ENCODE results near the gene CAMKMT. TPM values are rescaled to one million over a fixed set of nuclear protein-coding genes. Genes with fewer than 3 reads are reported as not detected.

The CAMKMT gene
- total and polyA plus RNA-seq, 10 donors: 4.1 to 26.1 (median 11.0) TPM

DNA sequence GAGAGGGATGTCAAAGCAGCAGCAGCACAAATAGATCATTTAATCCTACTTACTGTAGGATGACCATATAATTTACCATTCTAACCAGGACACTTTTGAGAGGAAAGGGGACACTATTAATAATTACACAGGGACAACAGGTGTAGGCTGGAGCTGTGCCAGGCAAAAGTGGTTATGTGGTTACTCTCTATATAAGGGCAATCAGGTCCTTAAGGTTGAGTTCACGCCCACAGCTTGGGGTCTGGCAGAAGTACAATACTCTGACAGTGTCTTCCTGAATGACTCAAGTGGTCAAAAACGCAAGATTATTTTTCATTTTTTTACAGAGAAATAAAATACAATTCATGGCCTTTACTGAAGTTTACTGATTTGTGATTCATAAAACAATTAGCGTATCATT is 3.2 kb upstream of the CAMKMT start:
- no peak for DNase-seq
- WGBS, 5 donors: 33 to 39% (median 36%) methylated on average over 3 of the region's 3 CpGs

DNA sequence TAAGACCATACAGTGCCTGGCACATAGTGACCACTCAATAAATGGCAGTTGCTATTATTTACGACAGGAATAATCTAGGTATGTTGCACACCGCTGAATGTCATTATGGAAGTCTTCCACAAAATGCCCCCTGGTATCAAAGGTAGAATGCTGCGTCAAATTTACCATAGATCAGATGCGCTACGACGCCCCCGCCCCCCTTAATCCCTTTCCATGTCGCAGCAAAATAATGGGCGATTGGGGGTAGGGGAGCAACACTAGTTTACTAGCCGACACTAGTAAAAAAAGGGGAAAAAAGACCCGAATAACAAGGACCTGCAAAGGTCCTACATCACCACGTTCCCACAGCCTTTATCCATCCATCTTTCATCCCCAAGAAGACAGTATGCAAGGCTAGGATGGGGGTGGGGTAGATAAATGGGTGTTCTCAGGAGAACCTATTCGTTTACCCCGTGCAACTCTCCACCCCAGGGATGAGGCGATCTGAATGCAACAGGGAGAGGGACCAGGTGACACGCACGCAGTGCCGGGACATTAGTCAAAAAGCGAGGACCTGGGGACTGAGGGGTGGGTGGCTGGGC is 908 bp upstream of the CAMKMT start:
- DNase-seq: no peak
- intact Hi-C loops (cut with DNase I; ENCODE audit: low total_unique reads): loop anchor here (10.0 kb wide), 1 partner anchor 186 kb away; no protein-coding TSS in a partner anchor
- H3K4me1 ChIP-seq: peaks cover 11 to 57% (median 38%) of the 10 kb centered on the region in 6 donors
- peak overlapping the region; percentile 69 to 92 (median 82) for H3K4me3 ChIP-seq
- H3K9me3 ChIP-seq: no peaks in the 10 kb centered on the region
- H3K27me3 ChIP-seq (replicated peaks in 1 of 7): no peaks in the 10 kb centered on the region
- peak overlapping the region; percentile 94 to 99 (median 96) for H3K27ac ChIP-seq
- H3K36me3 ChIP-seq: no peaks in the 10 kb centered on the region
- 4 to 7% (median 6%) methylated on average over 19 of the region's 19 CpGs for WGBS, 5 donors
- TF ChIP-seq POLR2AphosphoS5 (IDR thresholded peaks at IDR 0.05) (no peak), POLR2A (IDR thresholded peaks at IDR 0.05) (no peak)
- TF ChIP-seq, protein P1, sequence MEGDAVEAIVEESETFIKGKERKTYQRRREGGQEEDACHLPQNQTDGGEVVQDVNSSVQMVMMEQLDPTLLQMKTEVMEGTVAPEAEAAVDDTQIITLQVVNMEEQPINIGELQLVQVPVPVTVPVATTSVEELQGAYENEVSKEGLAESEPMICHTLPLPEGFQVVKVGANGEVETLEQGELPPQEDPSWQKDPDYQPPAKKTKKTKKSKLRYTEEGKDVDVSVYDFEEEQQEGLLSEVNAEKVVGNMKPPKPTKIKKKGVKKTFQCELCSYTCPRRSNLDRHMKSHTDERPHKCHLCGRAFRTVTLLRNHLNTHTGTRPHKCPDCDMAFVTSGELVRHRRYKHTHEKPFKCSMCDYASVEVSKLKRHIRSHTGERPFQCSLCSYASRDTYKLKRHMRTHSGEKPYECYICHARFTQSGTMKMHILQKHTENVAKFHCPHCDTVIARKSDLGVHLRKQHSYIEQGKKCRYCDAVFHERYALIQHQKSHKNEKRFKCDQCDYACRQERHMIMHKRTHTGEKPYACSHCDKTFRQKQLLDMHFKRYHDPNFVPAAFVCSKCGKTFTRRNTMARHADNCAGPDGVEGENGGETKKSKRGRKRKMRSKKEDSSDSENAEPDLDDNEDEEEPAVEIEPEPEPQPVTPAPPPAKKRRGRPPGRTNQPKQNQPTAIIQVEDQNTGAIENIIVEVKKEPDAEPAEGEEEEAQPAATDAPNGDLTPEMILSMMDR (IDR thresholded peaks at IDR 0.05 in 8 of 11, conservative IDR thresholded peaks at IDR 0.05 in 3 of 11): no peak

More for the DNA sequence above, 3.2 kb upstream of the CAMKMT start:
- no peaks in the 10 kb centered on the region for H3K9me3 ChIP-seq
- intact Hi-C loops (cut with DNase I; ENCODE audit: low total_unique reads): no loop called here
- H3K36me3 ChIP-seq: peaks cover 0 to 9% (median 0%) of the 10 kb centered on the region in 6 donors
- H3K27ac ChIP-seq: no peak overlapping the region
- TF ChIP-seq POLR2AphosphoS5 (IDR thresholded peaks at IDR 0.05): no peak
- TF ChIP-seq, protein P1 (IDR thresholded peaks at IDR 0.05 in 8 of 11, conservative IDR thresholded peaks at IDR 0.05 in 3 of 11): no peak
- TF ChIP-seq POLR2A (IDR thresholded peaks at IDR 0.05): no peak
- peaks cover 11 to 54% (median 38%) of the 10 kb centered on the region in 6 donors for H3K4me1 ChIP-seq
- no peaks in the 10 kb centered on the region for H3K27me3 ChIP-seq (replicated peaks in 1 of 7)
- H3K4me3 ChIP-seq: no peak overlapping the region

DNA sequence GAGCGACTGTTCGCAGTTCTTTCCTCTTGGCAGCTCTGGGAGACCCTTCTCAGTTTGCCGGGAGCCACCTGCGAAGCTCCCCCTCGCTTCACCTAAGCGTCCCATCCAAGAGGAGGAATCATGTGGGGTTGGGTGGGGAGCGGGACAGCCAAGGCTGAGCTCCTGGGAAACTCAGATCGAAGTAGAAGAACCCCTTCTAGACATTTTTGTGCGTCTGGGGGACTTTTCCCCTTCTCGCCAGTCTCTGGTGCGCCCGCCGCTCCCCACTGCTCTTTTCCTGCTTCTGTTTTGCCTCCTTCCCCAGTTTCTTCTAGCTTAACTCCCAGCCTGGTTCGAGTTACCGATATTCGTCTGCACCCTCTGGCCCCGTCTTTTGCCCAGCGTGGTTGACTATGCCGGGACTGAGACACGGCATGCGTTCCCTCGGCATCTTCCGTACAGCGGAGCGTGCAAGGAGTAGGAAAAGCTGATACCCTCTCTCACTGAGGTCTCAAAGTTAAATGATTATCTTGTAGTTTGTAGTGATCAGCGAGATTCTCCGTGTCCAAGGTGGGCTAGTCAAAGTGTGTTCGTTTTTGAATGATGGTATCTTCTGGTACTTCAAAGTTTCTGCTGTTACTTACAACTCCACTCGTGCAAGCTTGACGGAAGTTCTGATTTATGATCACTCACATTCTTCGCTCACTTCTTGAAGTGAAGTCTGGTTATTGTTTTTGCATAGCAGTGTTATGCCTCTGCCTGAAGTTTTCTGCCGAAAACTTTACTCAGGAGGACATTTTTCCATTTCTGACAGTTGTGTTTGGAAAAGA is 664 bp downstream of the CAMKMT start:
- TF ChIP-seq, protein P1 (IDR thresholded peaks at IDR 0.05 in 8 of 11, conservative IDR thresholded peaks at IDR 0.05 in 3 of 11): no peak
- no peak for TF ChIP-seq POLR2A (IDR thresholded peaks at IDR 0.05)
- TF ChIP-seq POLR2AphosphoS5 (IDR thresholded peaks at IDR 0.05): no peak
- H3K4me1 ChIP-seq: peaks cover 11 to 48% (median 38%) of the 10 kb centered on the region in 6 donors
- H3K27ac ChIP-seq: peak overlapping the region; percentile 94 to 99 (median 96)
- H3K27me3 ChIP-seq (replicated peaks in 1 of 7): no peaks in the 10 kb centered on the region
- DNase-seq: peak; percentile 85
- H3K36me3 ChIP-seq: no peaks in the 10 kb centered on the region
- peak overlapping the region; percentile 69 to 92 (median 82) for H3K4me3 ChIP-seq
- intact Hi-C loops (cut with DNase I; ENCODE audit: low total_unique reads): loop anchor here (10.0 kb wide), 1 partner anchor 188 kb away; no protein-coding TSS in a partner anchor
- no peaks in the 10 kb centered on the region for H3K9me3 ChIP-seq
- WGBS, 5 donors: 0 to 2% (median 1%) methylated on average over 31 to 32 of the region's 32 CpGs

DNA sequence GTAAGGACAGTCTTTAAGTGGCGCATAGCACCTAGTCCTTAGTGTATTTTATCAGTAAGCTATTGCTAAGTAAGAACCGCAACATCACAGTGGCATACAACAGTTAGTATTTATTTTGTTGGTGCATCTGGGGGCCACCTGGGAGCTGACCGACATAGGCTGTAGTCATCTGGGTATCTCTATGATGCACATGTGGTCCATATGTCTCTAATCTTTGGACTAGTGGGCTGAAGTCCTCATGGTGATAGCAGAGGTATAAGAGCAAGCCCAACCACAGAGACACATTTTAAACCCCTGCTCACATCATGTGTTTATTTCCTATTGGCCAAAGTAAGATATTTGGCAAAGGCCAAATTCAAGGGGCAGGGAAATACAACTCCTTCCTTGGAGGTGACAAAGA is 2.9 kb downstream of the CAMKMT start:
- H3K4me1 ChIP-seq: peaks cover 0 to 29% (median 19%) of the 10 kb centered on the region in 6 donors
- no peaks in the 10 kb centered on the region for H3K9me3 ChIP-seq
- H3K36me3 ChIP-seq: no peaks in the 10 kb centered on the region
- TF ChIP-seq POLR2AphosphoS5 (IDR thresholded peaks at IDR 0.05) (no peak), POLR2A (IDR thresholded peaks at IDR 0.05) (no peak)
- TF ChIP-seq, protein P1 (IDR thresholded peaks at IDR 0.05 in 8 of 11, conservative IDR thresholded peaks at IDR 0.05 in 3 of 11): no peak
- DNase-seq: no peak
- no peak overlapping the region for H3K27ac ChIP-seq
- intact Hi-C loops (cut with DNase I; ENCODE audit: low total_unique reads): loop anchor here (10.0 kb wide), 1 partner anchor 190 kb away; no protein-coding TSS in a partner anchor
- no peak overlapping the region for H3K4me3 ChIP-seq
- H3K27me3 ChIP-seq (replicated peaks in 1 of 7): no peaks in the 10 kb centered on the region
- WGBS, 5 donors: 91 to 100% (median 98%) methylated on average over 3 of the region's 3 CpGs

All from spleen (tissue), 11 donors.